Suppressor macrophage treated with lipopolysaccharide for 1 hour (primary cell): ENCODE results near the gene IKZF1.

ENCODE experiments used
- DNase-seq, 3 donors: peaks; one replicate each; pipeline ENCODE4 v3.0.0-alpha.2; 2020 to 2022

Gene IKZF1

GRCh38 chr7:50309721-50310120 is 5.2 kb downstream of the IKZF1 start:
- DNase-seq = no peak

- DNase-seq = no peak
Measured at GRCh38 chr7:50310361-50310760, 5.8 kb downstream of the IKZF1 start.

- DNase-seq = no peak
Measured at GRCh38 chr7:50310956-50311355, 6.4 kb downstream of the IKZF1 start.

- peak in 1 of 3 donors; percentile 40 for DNase-seq
Measured at GRCh38 chr7:50312250-50313162, 8.0 kb downstream of the IKZF1 start.

GRCh38 chr7:50314836-50315592 is 10.5 kb downstream of the IKZF1 start:
- no peak for DNase-seq

GRCh38 chr7:50315739-50316671 is 11.5 kb downstream of the IKZF1 start:
- DNase-seq = no peak

- DNase-seq = no peak
Measured at GRCh38 chr7:50317221-50317678, 12.7 kb downstream of the IKZF1 start.

GRCh38 chr7:50317697-50318669 is 13.5 kb downstream of the IKZF1 start:
- no peak for DNase-seq

- peak; percentile 40 to 55 (median 54) for DNase-seq
Measured at GRCh38 chr7:50321487-50322067, 17.1 kb downstream of the IKZF1 start.

GRCh38 chr7:50324113-50324512 is 19.6 kb downstream of the IKZF1 start:
- no peak for DNase-seq

GRCh38 chr7:50327443-50327842 is 22.9 kb downstream of the IKZF1 start:
- no peak for DNase-seq

GRCh38 chr7:50329775-50330174 is 25.3 kb downstream of the IKZF1 start:
- DNase-seq = peak; percentile 69 to 82 (median 76)

GRCh38 chr7:50330254-50330653 is 25.7 kb downstream of the IKZF1 start:
- peak in 1 of 3 donors; percentile 54 for DNase-seq

- DNase-seq = no peak
Measured at GRCh38 chr7:50330696-50331095, 26.2 kb downstream of the IKZF1 start.

GRCh38 chr7:50331564-50332208 is 27.2 kb downstream of the IKZF1 start:
- no peak for DNase-seq

- DNase-seq = no peak
Measured at GRCh38 chr7:50332241-50333165, 28.0 kb downstream of the IKZF1 start.

- DNase-seq = no peak
Measured at GRCh38 chr7:50333221-50333651, 28.7 kb downstream of the IKZF1 start.

- DNase-seq = no peak
Measured at GRCh38 chr7:50334341-50334994, 30.0 kb downstream of the IKZF1 start.
